ENCODE results near the gene EEF2K. TPM values are rescaled to one million over a fixed set of nuclear protein-coding genes. Genes with fewer than 3 reads are reported as not detected.

EEF2K gene
- total RNA-seq, 2 donors from 2014 or later = 58.2 to 75.1 TPM

GRCh38 chr16:22191532-22192260, 14.4 kb upstream of the EEF2K start:
- DNase-seq (ENCODE audit: low spot score) = no peak
- Histone ChIP-seq H3K36me3 (no peaks in the 10 kb centered on the region), H3K4me3 (peak overlapping the region; percentile 34 to 68), H3K4me1 (replicated peaks) (peaks cover 12% of the 10 kb centered on the region), H3K9me3 (no peaks in the 10 kb centered on the region), H3K27ac (peak overlapping the region; percentile 96 to 98), H3K27me3 (replicated peaks; ENCODE audit: insufficient read depth) (no peaks in the 10 kb centered on the region)
- 8% methylated on average over 9 of the region's 9 CpGs for WGBS
- intact Hi-C loops (cut with DNase I) = loop anchor here (5.0 to 10.0 kb wide), 3 partner anchors 181 to 677 kb away; partner anchors contain the start of gene CDR2
- TF ChIP-seq, protein P1, sequence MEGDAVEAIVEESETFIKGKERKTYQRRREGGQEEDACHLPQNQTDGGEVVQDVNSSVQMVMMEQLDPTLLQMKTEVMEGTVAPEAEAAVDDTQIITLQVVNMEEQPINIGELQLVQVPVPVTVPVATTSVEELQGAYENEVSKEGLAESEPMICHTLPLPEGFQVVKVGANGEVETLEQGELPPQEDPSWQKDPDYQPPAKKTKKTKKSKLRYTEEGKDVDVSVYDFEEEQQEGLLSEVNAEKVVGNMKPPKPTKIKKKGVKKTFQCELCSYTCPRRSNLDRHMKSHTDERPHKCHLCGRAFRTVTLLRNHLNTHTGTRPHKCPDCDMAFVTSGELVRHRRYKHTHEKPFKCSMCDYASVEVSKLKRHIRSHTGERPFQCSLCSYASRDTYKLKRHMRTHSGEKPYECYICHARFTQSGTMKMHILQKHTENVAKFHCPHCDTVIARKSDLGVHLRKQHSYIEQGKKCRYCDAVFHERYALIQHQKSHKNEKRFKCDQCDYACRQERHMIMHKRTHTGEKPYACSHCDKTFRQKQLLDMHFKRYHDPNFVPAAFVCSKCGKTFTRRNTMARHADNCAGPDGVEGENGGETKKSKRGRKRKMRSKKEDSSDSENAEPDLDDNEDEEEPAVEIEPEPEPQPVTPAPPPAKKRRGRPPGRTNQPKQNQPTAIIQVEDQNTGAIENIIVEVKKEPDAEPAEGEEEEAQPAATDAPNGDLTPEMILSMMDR (IDR thresholded peaks at IDR 0.05) = no peak

- peak; percentile 38 for TF ChIP-seq POLR2A (IDR thresholded peaks at IDR 0.05)
- peak; percentile 44 for TF ChIP-seq POLR2AphosphoS5 (IDR thresholded peaks at IDR 0.05)
- TF ChIP-seq, protein P1 (IDR thresholded peaks at IDR 0.05) = no peak
- Histone ChIP-seq H3K9me3 (no peaks in the 10 kb centered on the region), H3K4me3 (peak overlapping the region in 1 of 2 donors; percentile 68), H3K4me1 (replicated peaks) (peaks cover 12% of the 10 kb centered on the region), H3K36me3 (no peaks in the 10 kb centered on the region), H3K27ac (peak overlapping the region; percentile 96 to 98), H3K27me3 (replicated peaks; ENCODE audit: insufficient read depth) (no peaks in the 10 kb centered on the region)
- intact Hi-C loops (cut with DNase I) = loop anchor here (5.0 to 10.0 kb wide), 3 partner anchors 180 to 678 kb away; partner anchors contain the start of gene CDR2
- DNase-seq (ENCODE audit: low spot score) = peak; percentile 63
- WGBS = 22% methylated on average over 16 of the region's 16 CpGs
Observed at GRCh38 chr16:22192261-22193062, 13.6 kb upstream of the EEF2K start.

DNA sequence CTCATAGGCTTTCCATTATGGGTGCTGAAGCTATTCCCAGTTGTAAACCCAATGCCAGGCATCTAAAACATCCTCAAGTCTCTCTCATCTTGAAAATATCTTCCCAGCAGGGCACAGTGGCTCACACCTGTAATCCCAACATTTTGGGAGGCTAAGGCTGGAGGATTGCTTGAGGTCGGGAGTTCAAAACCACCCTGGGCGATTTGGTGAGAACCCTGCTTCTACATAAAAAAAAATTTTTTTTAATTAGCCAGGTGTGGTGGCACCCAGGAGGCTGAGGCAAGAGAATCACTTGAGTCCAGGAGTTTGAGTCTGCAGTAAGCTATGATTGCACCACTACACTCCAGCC, 13.0 kb upstream of the EEF2K start:
- peaks cover 12% of the 10 kb centered on the region for H3K4me1 ChIP-seq (replicated peaks)
- peak overlapping the region in 1 of 2 donors; percentile 98 for H3K27ac ChIP-seq
- TF ChIP-seq, protein P1 (IDR thresholded peaks at IDR 0.05) = no peak
- no peak for TF ChIP-seq POLR2AphosphoS5 (IDR thresholded peaks at IDR 0.05)
- no peak for TF ChIP-seq POLR2A (IDR thresholded peaks at IDR 0.05)
- H3K27me3 ChIP-seq (replicated peaks; ENCODE audit: insufficient read depth) = no peaks in the 10 kb centered on the region
- no peaks in the 10 kb centered on the region for H3K36me3 ChIP-seq
- H3K9me3 ChIP-seq = no peaks in the 10 kb centered on the region
- intact Hi-C loops (cut with DNase I) = loop anchor here (5.0 to 10.0 kb wide), 3 partner anchors 179 to 678 kb away; partner anchors contain the start of gene CDR2
- DNase-seq (ENCODE audit: low spot score) = no peak
- no peak overlapping the region for H3K4me3 ChIP-seq
- 91% methylated on average over 2 of the region's 2 CpGs for WGBS

DNA sequence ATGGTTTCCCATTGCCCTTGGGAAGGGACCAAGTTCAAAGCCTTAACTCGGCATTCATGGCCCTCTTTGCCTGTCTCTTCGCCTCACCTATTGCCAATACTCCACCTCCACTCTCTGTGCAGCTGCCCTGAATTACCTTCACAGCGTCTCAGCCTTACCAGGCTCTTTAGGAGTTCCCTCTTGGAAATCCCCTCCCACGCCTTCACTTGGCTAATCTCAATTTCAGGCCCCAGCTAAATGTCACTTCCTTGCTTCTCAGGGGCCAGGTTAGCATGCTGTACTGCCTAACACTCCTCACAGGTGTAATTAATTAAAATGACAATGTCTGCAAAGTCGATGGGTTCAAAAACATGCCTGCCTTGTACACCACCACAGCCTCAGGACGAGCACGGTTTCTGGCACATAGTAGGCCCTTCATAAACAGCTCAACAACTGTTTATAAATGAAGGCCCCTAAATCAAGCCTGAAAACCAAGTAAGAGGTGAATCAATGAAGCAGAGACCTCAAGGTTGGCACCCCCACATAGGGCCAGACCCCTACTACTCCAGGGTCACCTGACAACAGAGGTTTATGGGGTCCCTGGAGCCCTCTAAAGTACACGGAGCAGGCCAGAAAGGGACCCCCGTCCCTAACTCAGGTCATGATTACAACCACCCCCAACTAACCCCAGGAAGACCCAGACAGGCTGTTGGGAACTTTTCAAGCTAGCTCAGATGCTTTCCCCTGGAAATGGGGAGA, 11.2 kb upstream of the EEF2K start:
- Histone ChIP-seq H3K27me3 (replicated peaks; ENCODE audit: insufficient read depth) (no peaks in the 10 kb centered on the region), H3K4me1 (replicated peaks) (peaks cover 7% of the 10 kb centered on the region), H3K9me3 (no peaks in the 10 kb centered on the region), H3K27ac (peak overlapping the region in 1 of 2 donors; percentile 81), H3K4me3 (no peak overlapping the region), H3K36me3 (no peaks in the 10 kb centered on the region)
- TF ChIP-seq, protein P1 (IDR thresholded peaks at IDR 0.05) = no peak
- TF ChIP-seq POLR2A (IDR thresholded peaks at IDR 0.05) (no peak), POLR2AphosphoS5 (IDR thresholded peaks at IDR 0.05) (no peak)
- intact Hi-C loops (cut with DNase I) = loop anchor here (2.0 to 10.0 kb wide), 4 partner anchors 102 to 680 kb away; partner anchors contain the start of genes CDR2 and POLR3E
- DNase-seq (ENCODE audit: low spot score) = no peak
- WGBS = 81% methylated on average over 9 of the region's 9 CpGs

All from prostate gland (tissue), 2 donors.